RWPE2 (cell line): ENCODE data around the gene TMEM39A.

ENCODE experiments used
- ATAC-seq: fragments of 200-7000 bp; cut with Tn5 transposase; 3 replicates; pipeline ENCODE4 v1.9.1; 2021; ENCODE audit warnings: low read depth
- DNase-seq: peaks from one replicate; pipeline ENCODE4 v3.0.0-alpha.2; 2020; ENCODE audit warnings: low spot score
- H3K27ac ChIP-seq: fragments of 450-650 bp; 2 replicates; pipeline ENCODE4 v1.5.1; 2017; ENCODE audit warnings: mild to moderate bottlenecking; ENCODE audit not compliant: poor library complexity, severe bottlenecking
- H3K27me3 ChIP-seq: fragments of 250-450 bp; sonication (Bioruptor Pico); 2 replicates; pipeline ENCODE4 v1.5.1; 2021; ENCODE audit warnings: mild to moderate bottlenecking, moderate library complexity; ENCODE audit not compliant: insufficient read depth, poor library complexity, severe bottlenecking
- H3K36me3 ChIP-seq: fragments of 250-450 bp; sonication (Bioruptor Pico); 2 replicates; pipeline ENCODE4 v1.5.1; 2020; ENCODE audit warnings: low read depth, mild to moderate bottlenecking, moderate library complexity
- H3K4me1 ChIP-seq: fragments of 250-450 bp; sonication (Bioruptor Pico); 2 replicates; pipeline ENCODE4 v1.5.1; 2021; ENCODE audit warnings: mild to moderate bottlenecking, moderate library complexity; ENCODE audit not compliant: insufficient read depth, poor library complexity, severe bottlenecking
- H3K4me3 ChIP-seq: fragments of 250-450 bp; sonication (Bioruptor Pico); 2 replicates; pipeline ENCODE4 v1.5.1; 2021; ENCODE audit warnings: mild to moderate bottlenecking, moderate library complexity; ENCODE audit not compliant: severe bottlenecking
- H3K9me3 ChIP-seq: fragments of 250-450 bp; sonication (Bioruptor Pico); 2 replicates; pipeline ENCODE4 v1.5.1; 2021; ENCODE audit warnings: mild to moderate bottlenecking, moderate library complexity; ENCODE audit not compliant: severe bottlenecking
- TF ChIP-seq, protein P1 (sequence below): fragments of 450-650 bp; IDR thresholded peaks from one replicate; pipeline ENCODE4 v1.5.1; 2017; ENCODE audit warnings: mild to moderate bottlenecking, moderate library complexity; ENCODE audit not compliant: poor library complexity, severe bottlenecking

TMEM39A gene

GRCh38 chr3:119506631-119507030, 43.2 kb upstream of the TMEM39A start:
- peaks cover 84% of the 10 kb centered on the region for H3K36me3 ChIP-seq
- TF ChIP-seq, protein P1, sequence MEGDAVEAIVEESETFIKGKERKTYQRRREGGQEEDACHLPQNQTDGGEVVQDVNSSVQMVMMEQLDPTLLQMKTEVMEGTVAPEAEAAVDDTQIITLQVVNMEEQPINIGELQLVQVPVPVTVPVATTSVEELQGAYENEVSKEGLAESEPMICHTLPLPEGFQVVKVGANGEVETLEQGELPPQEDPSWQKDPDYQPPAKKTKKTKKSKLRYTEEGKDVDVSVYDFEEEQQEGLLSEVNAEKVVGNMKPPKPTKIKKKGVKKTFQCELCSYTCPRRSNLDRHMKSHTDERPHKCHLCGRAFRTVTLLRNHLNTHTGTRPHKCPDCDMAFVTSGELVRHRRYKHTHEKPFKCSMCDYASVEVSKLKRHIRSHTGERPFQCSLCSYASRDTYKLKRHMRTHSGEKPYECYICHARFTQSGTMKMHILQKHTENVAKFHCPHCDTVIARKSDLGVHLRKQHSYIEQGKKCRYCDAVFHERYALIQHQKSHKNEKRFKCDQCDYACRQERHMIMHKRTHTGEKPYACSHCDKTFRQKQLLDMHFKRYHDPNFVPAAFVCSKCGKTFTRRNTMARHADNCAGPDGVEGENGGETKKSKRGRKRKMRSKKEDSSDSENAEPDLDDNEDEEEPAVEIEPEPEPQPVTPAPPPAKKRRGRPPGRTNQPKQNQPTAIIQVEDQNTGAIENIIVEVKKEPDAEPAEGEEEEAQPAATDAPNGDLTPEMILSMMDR = no peak

GRCh38 chr3:119500901-119501300, 37.5 kb upstream of the TMEM39A start:
- ATAC-seq (no peak), DNase-seq (no peak)
- no peaks in the 10 kb centered on the region for H3K27me3 ChIP-seq
- H3K9me3 ChIP-seq = no peaks in the 10 kb centered on the region
- H3K4me3 ChIP-seq = no peak overlapping the region
- no peak overlapping the region for H3K27ac ChIP-seq
- peaks cover 16% of the 10 kb centered on the region for H3K4me1 ChIP-seq
- TF ChIP-seq, protein P1 = no peak
- peaks cover 54% of the 10 kb centered on the region for H3K36me3 ChIP-seq

More at GRCh38 chr3:119506631-119507030, 43.2 kb upstream of the TMEM39A start:
- no peak overlapping the region for H3K27ac ChIP-seq
- no peak overlapping the region for H3K4me3 ChIP-seq
- ATAC-seq (no peak), DNase-seq (no peak)
- H3K9me3 ChIP-seq = no peaks in the 10 kb centered on the region
- H3K27me3 ChIP-seq = no peaks in the 10 kb centered on the region
- H3K4me1 ChIP-seq = no peaks in the 10 kb centered on the region

DNA sequence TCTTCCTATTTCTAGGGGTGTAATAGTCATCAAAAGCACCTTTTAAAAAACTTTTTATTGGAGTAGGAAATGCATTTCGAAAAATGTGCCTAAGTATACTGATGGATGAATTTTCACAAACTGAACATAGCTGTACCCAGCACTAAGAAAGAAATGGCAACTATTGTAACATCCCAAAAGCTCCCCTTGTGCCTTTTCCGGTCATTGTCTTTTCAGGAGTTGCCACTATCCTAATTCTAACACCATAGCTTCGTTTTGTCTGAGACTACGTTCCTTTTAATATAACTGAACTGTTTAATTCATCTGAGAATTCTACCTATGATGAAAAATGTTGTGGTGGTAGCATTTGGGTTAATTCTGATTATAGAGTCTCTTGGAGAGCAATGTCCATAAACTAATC, 36.9 kb upstream of the TMEM39A start:
- peaks cover 16% of the 10 kb centered on the region for H3K4me1 ChIP-seq
- no peak overlapping the region for H3K27ac ChIP-seq
- DNase-seq = no peak
- no peaks in the 10 kb centered on the region for H3K27me3 ChIP-seq
- H3K9me3 ChIP-seq = no peaks in the 10 kb centered on the region
- no peak for ATAC-seq
- TF ChIP-seq, protein P1 = no peak
- H3K36me3 ChIP-seq = peaks cover 47% of the 10 kb centered on the region
- H3K4me3 ChIP-seq = no peak overlapping the region

GRCh38 chr3:119498186-119499011, 35.0 kb upstream of the TMEM39A start, which contains the start of gene TIMMDC1:
TSS of gene TIMMDC1 (plus strand) at chr3:119498547. CDS start at chr3:119498734, 187 bp downstream.
- DNase-seq (peak; percentile 95), ATAC-seq (peak; percentile 98)
- H3K27ac ChIP-seq = peak within 1 kb of the TSS; percentile 55
- H3K4me3 ChIP-seq = peak within 1 kb of the TSS; percentile 44
- no peaks in the 10 kb centered on the region for H3K27me3 ChIP-seq
- H3K9me3 ChIP-seq = no peaks in the 10 kb centered on the region
- H3K4me1 ChIP-seq = peaks cover 16% of the 10 kb centered on the region
- H3K36me3 ChIP-seq = peaks cover 33% of the 10 kb centered on the region
- TF ChIP-seq, protein P1 = no peak

DNA sequence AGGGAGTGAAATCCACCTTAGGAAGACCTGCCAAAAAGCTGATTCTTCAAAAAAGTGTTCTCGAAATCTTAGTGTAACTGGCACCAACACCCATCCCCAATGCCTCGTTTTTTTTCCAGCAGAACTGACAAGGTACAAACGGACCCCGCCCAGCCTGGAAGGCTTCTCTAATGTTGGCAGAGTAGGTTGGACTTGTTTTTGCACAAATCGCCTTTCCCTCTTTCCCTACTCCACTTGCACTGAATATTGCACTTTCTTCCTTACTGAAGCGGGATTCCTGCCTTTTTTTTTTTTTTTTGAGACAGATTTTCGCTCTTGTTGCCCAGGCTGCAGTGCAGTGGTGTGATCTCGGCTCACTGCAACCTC, 34.4 kb upstream of the TMEM39A start:
- DNase-seq (no peak), ATAC-seq (peak; percentile 1; the same call in 1 of the 3 replicates)
- TF ChIP-seq, protein P1 = no peak
- Histone ChIP-seq H3K27me3 (no peaks in the 10 kb centered on the region), H3K4me1 (peaks cover 16% of the 10 kb centered on the region), H3K36me3 (peaks cover 27% of the 10 kb centered on the region), H3K9me3 (no peaks in the 10 kb centered on the region), H3K27ac (peak overlapping the region; percentile 55), H3K4me3 (peak overlapping the region; percentile 44)
